ENCODE data around the gene FBXL16.

- no peak for TF ChIP-seq CTCF (IDR thresholded peaks at IDR 0.05)
- TF ChIP-seq POLR2A (IDR thresholded peaks at IDR 0.05; ENCODE audit: low read depth): no peak
- no peak for TF ChIP-seq EP300 (IDR thresholded peaks at IDR 0.05)
Measured at GRCh38 chr16:694863-695354, 10.7 kb downstream of the FBXL16 start.
